Osteocyte (in vitro differentiated cells): ENCODE results near the gene TNXB. TPM values are rescaled to one million over a fixed set of nuclear protein-coding genes. Genes with fewer than 3 reads are reported as not detected.
"Not testable (repeated sequence)": the region's sequence is repeated elsewhere in the genome, so short reads cannot be mapped to it uniquely, and the experiment has no call there.

Experiments used
- DNase-seq: peaks from one replicate; pipeline ENCODE4 v3.0.0; 2021; ENCODE audit warnings: mixed read lengths; ENCODE audit not compliant: unreplicated experiment; ENCODE audit errors: extremely low spot score
- H3K27ac Mint-ChIP-seq: one replicate; pipeline ENCODE4 v1.8.0; 2021; ENCODE audit warnings: mild to moderate bottlenecking, mixed read lengths; ENCODE audit not compliant: unreplicated experiment
- H3K27me3 Mint-ChIP-seq: one replicate; pipeline ENCODE4 v1.8.0; 2021; ENCODE audit warnings: mixed read lengths; ENCODE audit not compliant: unreplicated experiment
- H3K36me3 Mint-ChIP-seq: one replicate; pipeline ENCODE4 v1.8.0; 2021; ENCODE audit warnings: mixed read lengths; ENCODE audit not compliant: unreplicated experiment
- H3K4me1 Mint-ChIP-seq: one replicate; pipeline ENCODE4 v1.8.0; 2021; ENCODE audit warnings: mixed read lengths; ENCODE audit not compliant: unreplicated experiment
- H3K4me3 Mint-ChIP-seq: one replicate; pipeline ENCODE4 v1.8.0; 2021; ENCODE audit warnings: mild to moderate bottlenecking, moderate library complexity, mixed read lengths; ENCODE audit not compliant: unreplicated experiment
- H3K9me3 Mint-ChIP-seq: one replicate; pipeline ENCODE4 v1.8.0; 2021; ENCODE audit warnings: mixed read lengths; ENCODE audit not compliant: unreplicated experiment
- CTCF ChIP-seq: fragments of 200-600 bp; sonication (generic); IDR thresholded peaks from 2 replicates; pipeline ENCODE4 v1.5.0; 2021; ENCODE audit warnings: antibody characterized with exemption, mild to moderate bottlenecking, moderate library complexity
- total RNA-seq: library from RNA; stranded (reverse); gene quantifications from 2 replicates; pipeline ENCODE4 v1.2.1, GENCODE V29; 2021

TNXB gene
- total RNA-seq, 1 donor from 2014 or later: 13.9 TPM

GRCh38 chr6:32108727-32109113, 418 bp downstream of the TNXB start:
- Mint-ChIP-seq H3K36me3 (peaks cover 2% of the 10 kb centered on the region), H3K4me3 (peak overlapping the region; percentile 16), H3K27ac (peak overlapping the region; percentile 87), H3K27me3 (peaks cover 5% of the 10 kb centered on the region), H3K9me3 (no peaks in the 10 kb centered on the region), H3K4me1 (peaks cover 51% of the 10 kb centered on the region)
- TF ChIP-seq CTCF: no peak
- DNase-seq: no peak

GRCh38 chr6:32108094-32108627, 977 bp downstream of the TNXB start:
- peak overlapping the region; percentile 87 for H3K27ac Mint-ChIP-seq
- H3K36me3 Mint-ChIP-seq: peaks cover 2% of the 10 kb centered on the region
- no peak for DNase-seq

GRCh38 chr6:32107406-32107805, 1.7 kb downstream of the TNXB start:
- TF ChIP-seq CTCF: no peak
- peaks cover 43% of the 10 kb centered on the region for H3K4me1 Mint-ChIP-seq
- H3K36me3 Mint-ChIP-seq: peaks cover 2% of the 10 kb centered on the region
- no peaks in the 10 kb centered on the region for H3K9me3 Mint-ChIP-seq
- H3K4me3 Mint-ChIP-seq: no peak overlapping the region
- no peak for DNase-seq
- H3K27ac Mint-ChIP-seq: peak overlapping the region; percentile 87
- peaks cover 5% of the 10 kb centered on the region for H3K27me3 Mint-ChIP-seq

More at GRCh38 chr6:32108094-32108627, 977 bp downstream of the TNXB start:
- Mint-ChIP-seq H3K4me3 (peak overlapping the region; percentile 16), H3K4me1 (peaks cover 45% of the 10 kb centered on the region), H3K9me3 (no peaks in the 10 kb centered on the region), H3K27me3 (peaks cover 5% of the 10 kb centered on the region)
- no peak for TF ChIP-seq CTCF

GRCh38 chr6:32105433-32105832, 3.7 kb downstream of the TNXB start:
- Mint-ChIP-seq H3K4me1 (peaks cover 36% of the 10 kb centered on the region), H3K9me3 (no peaks in the 10 kb centered on the region), H3K4me3 (no peak overlapping the region), H3K36me3 (no peaks in the 10 kb centered on the region), H3K27me3 (peaks cover 7% of the 10 kb centered on the region), H3K27ac (no peak overlapping the region)
- no peak for DNase-seq
- no peak for TF ChIP-seq CTCF

GRCh38 chr6:32102255-32102654, 6.9 kb downstream of the TNXB start:
- no peak for DNase-seq
- TF ChIP-seq CTCF: no peak
- peaks cover 7% of the 10 kb centered on the region for H3K27me3 Mint-ChIP-seq

GRCh38 chr6:32100251-32100650, 8.9 kb downstream of the TNXB start:
- not testable (repeated sequence) for H3K27me3 Mint-ChIP-seq, H3K36me3 Mint-ChIP-seq, H3K27ac Mint-ChIP-seq, DNase-seq, H3K9me3 Mint-ChIP-seq, H3K4me1 Mint-ChIP-seq, H3K4me3 Mint-ChIP-seq

More at GRCh38 chr6:32102255-32102654, 6.9 kb downstream of the TNXB start:
- Mint-ChIP-seq H3K36me3 (no peaks in the 10 kb centered on the region), H3K27ac (no peak overlapping the region), H3K9me3 (no peaks in the 10 kb centered on the region), H3K4me3 (no peak overlapping the region), H3K4me1 (peaks cover 10% of the 10 kb centered on the region)
